PC-9 (cell line): ENCODE results near the gene PAGE2B. TPM values are rescaled to one million over a fixed set of nuclear protein-coding genes. Genes with fewer than 3 reads are reported as not detected.

Source experiments
- BruUV-seq: library from RNA; stranded (reverse); fragments of 400-500 nt; replicated peaks from 2 replicates; lab custom pipeline; 2021; lab: Mats Ljungman, UMichigan
- CTCF ChIA-PET: fragments of 300-600 bp; sonication (Branson Sonifier 250); formaldehyde crosslinking; loops from one replicate; lab custom pipeline; 2022; ENCODE audit warnings: antibody characterized with exemption; lab: Charles Lee
- POLR2A ChIA-PET: fragments of 300-600 bp; sonication (Branson Sonifier 250); formaldehyde crosslinking; loops from one replicate; lab custom pipeline; 2022; ENCODE audit warnings: antibody characterized with exemption; ENCODE audit not compliant: unreplicated experiment; lab: Charles Lee
- DNase-seq, 2 experiments: peaks; one replicate each; pipeline versions ENCODE4 v3.0.0 to v3.0.0-alpha.2; 2015 to 2022; ENCODE audit warnings: mixed read lengths in 1 of 2
- H2AFZ ChIP-seq: fragments of 200-600 bp; sonication (generic); 2 replicates; pipeline ENCODE4 v1.8.1; 2017; ENCODE audit warnings: antibody characterized with exemption
- H3F3A ChIP-seq: fragments of 200-600 bp; sonication (generic); 2 replicates; pipeline ENCODE4 v1.8.1; 2017; ENCODE audit warnings: antibody characterized with exemption, mild to moderate bottlenecking, low read depth; ENCODE audit not compliant: insufficient read depth
- H3K27ac ChIP-seq: fragments of 200-600 bp; sonication (generic); 2 replicates; pipeline ENCODE4 v1.6.1; 2016; ENCODE audit warnings: mixed run types
- H3K27me3 ChIP-seq: fragments of 200-600 bp; sonication (generic); 2 replicates; pipeline ENCODE4 v1.6.1; 2016; ENCODE audit warnings: low read depth, mixed run types; ENCODE audit not compliant: insufficient read depth
- H3K36me3 ChIP-seq: fragments of 200-600 bp; sonication (generic); 2 replicates; pipeline ENCODE4 v1.6.1; 2016; ENCODE audit warnings: low read depth, mixed run types
- H3K4me1 ChIP-seq: fragments of 200-600 bp; sonication (generic); replicated peaks from 2 replicates; pipeline ENCODE4 v1.6.1; 2016; ENCODE audit warnings: mixed run types; ENCODE audit not compliant: insufficient read depth
- H3K4me2 ChIP-seq: fragments of 200-600 bp; sonication (generic); 2 replicates; pipeline ENCODE4 v1.6.1; 2017; ENCODE audit warnings: mixed run types
- H3K4me3 ChIP-seq: fragments of 200-600 bp; sonication (generic); 2 replicates; pipeline ENCODE4 v1.6.1; 2016; ENCODE audit warnings: mixed run types
- H3K79me2 ChIP-seq: fragments of 200-600 bp; sonication (generic); 2 replicates; pipeline ENCODE4 v1.6.1; 2017; ENCODE audit warnings: low read depth, mixed run types
- H3K9me2 ChIP-seq: fragments of 200-600 bp; sonication (generic); 2 replicates; pipeline ENCODE4 v1.8.1; 2017; ENCODE audit warnings: mild to moderate bottlenecking; ENCODE audit not compliant: insufficient read depth
- H3K9me3 ChIP-seq: fragments of 200-600 bp; sonication (generic); 2 replicates; pipeline ENCODE4 v1.8.1; 2016; ENCODE audit warnings: low read depth; ENCODE audit not compliant: insufficient read depth
- H4K20me1 ChIP-seq: fragments of 200-600 bp; sonication (generic); 2 replicates; pipeline ENCODE4 v1.8.1; 2017; ENCODE audit not compliant: insufficient read depth
- CTCF ChIP-seq: fragments of 200-600 bp; sonication (generic); conservative IDR thresholded peaks from 2 replicates; pipeline ENCODE4 v1.6.1; 2017; ENCODE audit warnings: mixed run types, antibody characterized with exemption, mild to moderate bottlenecking, moderate library complexity
- EZH2 ChIP-seq: fragments of 200-600 bp; sonication (generic); IDR thresholded peaks from 2 replicates; pipeline ENCODE4 v1.8.0; 2017; ENCODE audit warnings: antibody characterized with exemption, low read depth
- intact Hi-C: fragments of 100-400 bp; cut with micrococcal nuclease; formaldehyde crosslinking; loops from one replicate; pipeline ENCODE4 v1.10.0; 2022; ENCODE audit not compliant: unreplicated experiment
- total RNA-seq: library from RNA; stranded (reverse); gene quantifications from 2 replicates; pipeline ENCODE4 v1.2.3, GENCODE V29; 2021

Gene PAGE2B
- total RNA-seq, 1 experiment from 2014 or later, result not detected

GRCh38 chrX:55102754-55103153 is 27.9 kb downstream of the PAGE2B start:
- no peak overlapping the region for H3K4me2 ChIP-seq
- H2AFZ ChIP-seq, result no peak overlapping the region
- H3K79me2 ChIP-seq, result no peaks in the 10 kb centered on the region
- no peaks in the 10 kb centered on the region for H3K9me3 ChIP-seq
- H4K20me1 ChIP-seq, result no peaks in the 10 kb centered on the region
- H3F3A ChIP-seq, result no peaks in the 10 kb centered on the region
- H3K9me2 ChIP-seq, result no peaks in the 10 kb centered on the region
- H3K36me3 ChIP-seq, result no peaks in the 10 kb centered on the region
- intact Hi-C loops, result no loop called here
- TF ChIP-seq EZH2 (no peak), CTCF (no peak)
- H3K4me1 ChIP-seq, result no peaks in the 10 kb centered on the region
- no peak for DNase-seq
- no peaks in the 10 kb centered on the region for H3K27me3 ChIP-seq
- no TSS peak for BruUV-seq
- no peak overlapping the region for H3K4me3 ChIP-seq
- ChIA-PET POLR2A (no interaction called here), CTCF (no interaction called here)
- no peak overlapping the region for H3K27ac ChIP-seq

GRCh38 chrX:55107262-55107661 is 32.4 kb downstream of the PAGE2B start:
- POLR2A ChIA-PET, result no interaction called here
- H3K4me1 ChIP-seq, result no peaks in the 10 kb centered on the region
- no peaks in the 10 kb centered on the region for H3K9me3 ChIP-seq
- no peaks in the 10 kb centered on the region for H3K79me2 ChIP-seq
- H3K4me2 ChIP-seq, result no peak overlapping the region
- no peak for DNase-seq
- CTCF ChIA-PET, result no interaction called here
- BruUV-seq, result no TSS peak
- H3K27me3 ChIP-seq, result no peaks in the 10 kb centered on the region
- no peak overlapping the region for H3K4me3 ChIP-seq
- H3K36me3 ChIP-seq, result no peaks in the 10 kb centered on the region
- no peaks in the 10 kb centered on the region for H3K9me2 ChIP-seq
- intact Hi-C loops, result no loop called here
- H3F3A ChIP-seq, result no peaks in the 10 kb centered on the region
- no peak overlapping the region for H2AFZ ChIP-seq
- H3K27ac ChIP-seq, result no peak overlapping the region
- TF ChIP-seq CTCF, result no peak
- TF ChIP-seq EZH2, result no peak
- no peaks in the 10 kb centered on the region for H4K20me1 ChIP-seq

- Histone ChIP-seq H3F3A (no peaks in the 10 kb centered on the region), H3K27me3 (no peaks in the 10 kb centered on the region), H3K36me3 (no peaks in the 10 kb centered on the region), H3K4me3 (no peak overlapping the region), H3K79me2 (no peaks in the 10 kb centered on the region), H3K9me2 (no peaks in the 10 kb centered on the region), H3K27ac (no peak overlapping the region), H3K9me3 (no peaks in the 10 kb centered on the region), H4K20me1 (no peaks in the 10 kb centered on the region), H3K4me1 (no peaks in the 10 kb centered on the region), H2AFZ (no peak overlapping the region), H3K4me2 (no peak overlapping the region)
- DNase-seq, result peak in 1 of 2 experiments; percentile 45
- intact Hi-C loops, result no loop called here
- ChIA-PET CTCF (no interaction called here), POLR2A (no interaction called here)
- BruUV-seq, result no TSS peak
- no peak for TF ChIP-seq EZH2
- TF ChIP-seq CTCF, result no peak
Observed at GRCh38 chrX:55107911-55108310, 33.1 kb downstream of the PAGE2B start.
